ENCODE data around the gene PLPP6.

PLPP6 gene

GRCh38 chr9:4662989-4663792, 1.1 kb downstream of the PLPP6 start:
- no peak for DNase-seq (ENCODE audit: low read depth)

- DNase-seq (ENCODE audit: low read depth) = no peak
Observed at GRCh38 chr9:4663956-4664355, 1.9 kb downstream of the PLPP6 start.

GRCh38 chr9:4665357-4665756, 3.3 kb downstream of the PLPP6 start:
- DNase-seq (ENCODE audit: low read depth) = no peak

- no peak for DNase-seq (ENCODE audit: low read depth)
Observed at GRCh38 chr9:4666042-4666699, 4.1 kb downstream of the PLPP6 start, which contains the start of gene SPATA6L. Gene SPATA6L, minus strand, starts transcription at chr9:4666480. Its CDS starts 230 bp downstream, at chr9:4666250.

- DNase-seq (ENCODE audit: low read depth) = no peak
Observed at GRCh38 chr9:4667681-4668080, 5.6 kb downstream of the PLPP6 start.

- no peak for DNase-seq (ENCODE audit: low read depth)
Observed at GRCh38 chr9:4668604-4669003, 6.5 kb downstream of the PLPP6 start.

- DNase-seq (ENCODE audit: low read depth) = no peak
Observed at GRCh38 chr9:4669890-4670289, 7.8 kb downstream of the PLPP6 start.

GRCh38 chr9:4670591-4670990, 8.5 kb downstream of the PLPP6 start:
- no peak for DNase-seq (ENCODE audit: low read depth)

GRCh38 chr9:4671737-4672136, 9.6 kb downstream of the PLPP6 start:
- no peak for DNase-seq (ENCODE audit: low read depth)

- DNase-seq (ENCODE audit: low read depth) = no peak
Observed at GRCh38 chr9:4674783-4675182, 12.7 kb downstream of the PLPP6 start.

- DNase-seq (ENCODE audit: low read depth) = no peak
Observed at GRCh38 chr9:4677392-4677791, 15.3 kb downstream of the PLPP6 start.

GRCh38 chr9:4678679-4679267, 16.7 kb downstream of the PLPP6 start:
- no peak for DNase-seq (ENCODE audit: low read depth)

GRCh38 chr9:4679268-4680172, 17.4 kb downstream of the PLPP6 start, which contains the start of gene CDC37L1:
Gene CDC37L1, plus strand, starts transcription at chr9:4679569. Its CDS starts 199 bp downstream, at chr9:4679768.
- DNase-seq (ENCODE audit: low read depth) = peak; percentile 97

- no peak for DNase-seq (ENCODE audit: low read depth)
Observed at GRCh38 chr9:4680173-4680525, 18.1 kb downstream of the PLPP6 start.

GRCh38 chr9:4680750-4681149, 18.7 kb downstream of the PLPP6 start:
- no peak for DNase-seq (ENCODE audit: low read depth)

GRCh38 chr9:4684820-4685219, 22.7 kb downstream of the PLPP6 start:
- DNase-seq (ENCODE audit: low read depth) = no peak

- no peak for DNase-seq (ENCODE audit: low read depth)
Observed at GRCh38 chr9:4686112-4686511, 24.0 kb downstream of the PLPP6 start.

GRCh38 chr9:4686584-4686983, 24.5 kb downstream of the PLPP6 start:
- DNase-seq (ENCODE audit: low read depth) = no peak

- DNase-seq (ENCODE audit: low read depth) = no peak
Observed at GRCh38 chr9:4689021-4689420, 26.9 kb downstream of the PLPP6 start.

GRCh38 chr9:4689687-4690104, 27.6 kb downstream of the PLPP6 start:
- DNase-seq (ENCODE audit: low read depth) = no peak

GRCh38 chr9:4690144-4690543, 28.1 kb downstream of the PLPP6 start:
- no peak for DNase-seq (ENCODE audit: low read depth)

GRCh38 chr9:4691795-4692194, 29.7 kb downstream of the PLPP6 start:
- no peak for DNase-seq (ENCODE audit: low read depth)

Measured in activated T-cell treated with anti-CD3 and anti-CD28 coated beads for 24 hours (primary cell).